ENCODE data around the gene ST8SIA2. TPM values are rescaled to one million over a fixed set of nuclear protein-coding genes. Genes with fewer than 3 reads are reported as not detected.

ST8SIA2 gene
- total and polyA plus RNA-seq, 8 donors, result 1.1 TPM; not detected in 7

GRCh38 chr15:92499731-92500530, 106.2 kb downstream of the ST8SIA2 start:
- Histone ChIP-seq H3K27ac (no peak overlapping the region), H3K4me3 (no peak overlapping the region), H3K36me3 (no peaks in the 10 kb centered on the region), H3K9me3 (no peaks in the 10 kb centered on the region), H3K4me1 (no peaks in the 10 kb centered on the region), H3K27me3 (peaks cover 0 to 32% (median 0%) of the 10 kb centered on the region in 3 donors)
- 80 to 84% (median 83%) methylated on average over 13 of the region's 13 CpGs for WGBS, 5 donors
- intact Hi-C loops (cut with DNase I; ENCODE audit: low total_unique reads), result no loop called here
- TF ChIP-seq CTCF (IDR thresholded peaks at IDR 0.05) (no peak), POLR2A (IDR thresholded peaks at IDR 0.05) (no peak), EP300 (IDR thresholded peaks at IDR 0.05) (no peak), POLR2AphosphoS5 (IDR thresholded peaks at IDR 0.05) (no peak)
- DNase-seq, result no peak

- 74 to 84% (median 75%) methylated on average over 7 of the region's 7 CpGs for WGBS, 5 donors
- Histone ChIP-seq H3K27ac (no peak overlapping the region), H3K4me3 (no peak overlapping the region), H3K36me3 (no peaks in the 10 kb centered on the region), H3K9me3 (peaks cover 0 to 9% (median 0%) of the 10 kb centered on the region in 4 donors), H3K4me1 (peaks cover 0 to 8% (median 0%) of the 10 kb centered on the region in 4 donors), H3K27me3 (peaks cover 0 to 17% (median 0%) of the 10 kb centered on the region in 3 donors)
- no peak for DNase-seq
- no peak for TF ChIP-seq POLR2AphosphoS5 (IDR thresholded peaks at IDR 0.05)
- TF ChIP-seq CTCF (IDR thresholded peaks at IDR 0.05), result no peak
- no peak for TF ChIP-seq POLR2A (IDR thresholded peaks at IDR 0.05)
- intact Hi-C loops (cut with DNase I; ENCODE audit: low total_unique reads), result no loop called here
Observed at GRCh38 chr15:92502336-92502735, 108.7 kb downstream of the ST8SIA2 start.

- H3K4me1 ChIP-seq, result peaks cover 0 to 8% (median 0%) of the 10 kb centered on the region in 4 donors
- H3K9me3 ChIP-seq, result peaks cover 0 to 16% (median 0%) of the 10 kb centered on the region in 4 donors
- H3K27me3 ChIP-seq, result peaks cover 0 to 16% (median 0%) of the 10 kb centered on the region in 3 donors
- H3K27ac ChIP-seq, result no peak overlapping the region
- H3K4me3 ChIP-seq, result no peak overlapping the region
- no peak for TF ChIP-seq POLR2A (IDR thresholded peaks at IDR 0.05)
- TF ChIP-seq EP300 (IDR thresholded peaks at IDR 0.05), result no peak
- no peaks in the 10 kb centered on the region for H3K36me3 ChIP-seq
- DNase-seq, result no peak
- WGBS, 5 donors, result 76 to 78% (median 76%) methylated on average over 5 of the region's 5 CpGs
- intact Hi-C loops (cut with DNase I; ENCODE audit: low total_unique reads), result no loop called here
Observed at GRCh38 chr15:92502930-92503857, 109.5 kb downstream of the ST8SIA2 start.

GRCh38 chr15:92503889-92504288, 110.2 kb downstream of the ST8SIA2 start:
- intact Hi-C loops (cut with DNase I; ENCODE audit: low total_unique reads), result no loop called here
- peaks cover 0 to 16% (median 0%) of the 10 kb centered on the region in 4 donors for H3K9me3 ChIP-seq
- H3K27ac ChIP-seq, result no peak overlapping the region
- TF ChIP-seq CTCF (IDR thresholded peaks at IDR 0.05) (no peak), EP300 (IDR thresholded peaks at IDR 0.05) (no peak), POLR2A (IDR thresholded peaks at IDR 0.05) (no peak), POLR2AphosphoS5 (IDR thresholded peaks at IDR 0.05) (no peak)
- 67 to 78% (median 74%) methylated on average over 4 of the region's 4 CpGs for WGBS, 5 donors
- peaks cover 0 to 16% (median 0%) of the 10 kb centered on the region in 3 donors for H3K27me3 ChIP-seq
- H3K36me3 ChIP-seq, result no peaks in the 10 kb centered on the region
- H3K4me3 ChIP-seq, result no peak overlapping the region
- no peak for DNase-seq
- peaks cover 0 to 8% (median 0%) of the 10 kb centered on the region in 4 donors for H3K4me1 ChIP-seq
